HCT116 (cell line): ENCODE data around the gene C1QB. TPM values are rescaled to one million over a fixed set of nuclear protein-coding genes. Genes with fewer than 3 reads are reported as not detected.

Source experiments
- ATAC-seq: fragments of 200-7000 bp; cut with Tn5 transposase; 2 replicates; pipeline ENCODE4 v1.9.1; 2020; ENCODE audit warnings: mild to moderate bottlenecking, moderate library complexity
- BruUV-seq: library from RNA; stranded (reverse); fragments of 400-500 nt; replicated peaks from 2 replicates; lab custom pipeline; 2021; lab: Mats Ljungman, UMichigan
- CTCF ChIA-PET: fragments of 300-600 bp; sonication (Branson Sonifier 250); formaldehyde crosslinking; loops from one replicate; lab custom pipeline; 2021; ENCODE audit warnings: antibody characterized with exemption; lab: Charles Lee
- POLR2A ChIA-PET: fragments of 300-600, 350-600 bp; sonication (Branson Sonifier 250); formaldehyde crosslinking; loops from one replicate; lab custom pipeline; 2021; ENCODE audit warnings: antibody characterized with exemption; lab: Charles Lee
- RAD21 ChIA-PET, 2 experiments: fragments of 300-600 bp; sonication (Branson Sonifier 250); formaldehyde crosslinking; loops; one replicate each; lab custom pipeline; 2023; ENCODE audit warnings: low total read pairs in 2 of 2; ENCODE audit not compliant: uncharacterized antibody in 2 of 2, unreplicated experiment in 2 of 2, low non-redundant PET in 1 of 2; lab: Charles Lee
- DNase-seq: peaks from one replicate; pipeline ENCODE4 v3.0.0-alpha.2; 2010; ENCODE audit warnings: low read depth, low spot score
- H2AFZ ChIP-seq: fragments of 200-600 bp; shearing (Covaris generic), sonication (generic); 2 replicates; pipeline ENCODE4 v1.6.1; 2017; ENCODE audit warnings: low read depth, mixed run types, mixed read lengths, antibody characterized with exemption, low read length; ENCODE audit not compliant: poor library complexity, severe bottlenecking
- H3K27ac ChIP-seq: 2 replicates; pipeline ENCODE4 v1.5.1; 2012; ENCODE audit warnings: low read depth, low read length
- H3K27me3 ChIP-seq: fragments of 200-600 bp; sonication (generic); 2 replicates; pipeline ENCODE4 v1.6.1; 2016; ENCODE audit warnings: mixed run types, low read length, mixed read lengths; ENCODE audit not compliant: insufficient read depth
- H3K36me3 ChIP-seq, 2 experiments: fragments of 200-500 bp in 1 of 2; fragments of 200-600 bp in 1 of 2; sonication (Bioruptor generic) in 1 of 2; sonication (generic) in 1 of 2; 2 replicates each; pipeline versions ENCODE4 v1.5.1 to v1.6.1; 2014 to 2016; ENCODE audit warnings: low read length in 2 of 2, inconsistent platforms in 1 of 2, mixed read lengths in 1 of 2, mixed run types in 1 of 2; ENCODE audit not compliant: insufficient read depth in 2 of 2, control insufficient read depth in 1 of 2
- H3K4me1 ChIP-seq, 2 experiments: fragments of 200-600 bp in 1 of 2; sonication (generic) in 1 of 2; 2 replicates each; pipeline versions ENCODE4 v1.5.1 to v1.6.1; 2012 to 2017; ENCODE audit warnings: low read length in 2 of 2, inconsistent platforms in 1 of 2, mild to moderate bottlenecking in 1 of 2, mixed read lengths in 1 of 2, mixed run types in 1 of 2, moderate library complexity in 1 of 2; ENCODE audit not compliant: insufficient read depth in 2 of 2, control insufficient read depth in 1 of 2
- H3K4me2 ChIP-seq: fragments of 200-600 bp; sonication (generic); 2 replicates; pipeline ENCODE4 v1.6.1; 2017; ENCODE audit warnings: mixed run types, low read length, mixed read lengths
- H3K4me3 ChIP-seq, 2 experiments: fragments of 200-600 bp in 1 of 2; sonication (generic) in 1 of 2; replicated peaks in 1 of 2; 2 replicates each; pipeline ENCODE4 v1.5.1; 2011 to 2016; ENCODE audit warnings: low read length in 2 of 2, control low read depth in 1 of 2, low read depth in 1 of 2, mild to moderate bottlenecking in 1 of 2, mixed read lengths in 1 of 2, mixed run types in 1 of 2
- H3K79me2 ChIP-seq: fragments of 200-600 bp; sonication (generic); 2 replicates; pipeline ENCODE4 v1.6.1; 2017; ENCODE audit warnings: mild to moderate bottlenecking, mixed run types, low read length, moderate library complexity, mixed read lengths; ENCODE audit not compliant: insufficient read depth
- H3K9ac ChIP-seq: fragments of 200-600 bp; sonication (generic); 2 replicates; pipeline ENCODE4 v1.6.1; 2016; ENCODE audit warnings: low read length, mixed read lengths
- H3K9me2 ChIP-seq: fragments of 200-600 bp; sonication (generic), shearing (Covaris generic); 2 replicates; pipeline ENCODE4 v1.6.1; 2017; ENCODE audit warnings: mixed run types, mild to moderate bottlenecking, moderate library complexity; ENCODE audit not compliant: insufficient read depth
- H3K9me3 ChIP-seq, 2 experiments: fragments of 200-500 bp in 1 of 2; fragments of 200-600 bp in 1 of 2; sonication (Bioruptor generic) in 1 of 2; sonication (generic) in 1 of 2; 2 replicates each; pipeline ENCODE4 v1.6.1; 2014 to 2017; ENCODE audit warnings: low read length in 2 of 2, mixed read lengths in 2 of 2, inconsistent platforms in 1 of 2, low read depth in 1 of 2, mild to moderate bottlenecking in 1 of 2, mixed run types in 1 of 2, moderate library complexity in 1 of 2; ENCODE audit not compliant: control insufficient read depth in 1 of 2, insufficient read depth in 1 of 2
- H4K20me1 ChIP-seq: fragments of 200-600 bp; sonication (generic), shearing (Covaris generic); 2 replicates; pipeline ENCODE4 v1.6.1; 2017; ENCODE audit warnings: mixed run types, mild to moderate bottlenecking, moderate library complexity; ENCODE audit not compliant: insufficient read depth
- ATF3 ChIP-seq: IDR thresholded peaks from 2 replicates; pipeline ENCODE4 v1.6.1; 2012
- CBX3 ChIP-seq: IDR thresholded peaks from 2 replicates; pipeline ENCODE4 v1.6.1; 2012; ENCODE audit warnings: low read depth
- EGR1 ChIP-seq: IDR thresholded peaks from 2 replicates; pipeline ENCODE4 v1.6.1; 2012; ENCODE audit warnings: low read depth
- ELF1 ChIP-seq: IDR thresholded peaks from 2 replicates; pipeline ENCODE4 v1.6.1; 2012; ENCODE audit warnings: low read depth, borderline replicate concordance
- EZH2phosphoT487 ChIP-seq: fragments of 200-600 bp; IDR thresholded peaks from 2 replicates; pipeline ENCODE4 v1.6.1; 2018; ENCODE audit warnings: antibody characterized with exemption, borderline replicate concordance
- FOSL1 ChIP-seq: IDR thresholded peaks from 2 replicates; pipeline ENCODE4 v1.6.1; 2012; ENCODE audit warnings: low read depth
- JUND ChIP-seq: IDR thresholded peaks from 2 replicates; pipeline ENCODE4 v1.6.1; 2012
- MAX ChIP-seq: IDR thresholded peaks from 2 replicates; pipeline ENCODE4 v1.6.1; 2012
- POLR2A ChIP-seq: IDR thresholded peaks from 2 replicates; pipeline ENCODE4 v1.7.0; 2011; ENCODE audit warnings: borderline replicate concordance; ENCODE audit not compliant: insufficient read depth, insufficient read length; ENCODE audit errors: extremely low read depth
- REST ChIP-seq: IDR thresholded peaks from 2 replicates; pipeline ENCODE4 v1.6.1; 2012; ENCODE audit warnings: low read depth
- SIN3A ChIP-seq: IDR thresholded peaks from 2 replicates; pipeline ENCODE4 v1.6.1; 2012; ENCODE audit warnings: low read depth
- TCF7L2 ChIP-seq: IDR thresholded peaks from 2 replicates; pipeline ENCODE4 v1.7.0; 2011; ENCODE audit warnings: borderline replicate concordance, inconsistent platforms; ENCODE audit not compliant: insufficient read depth, insufficient read length; ENCODE audit errors: extremely low read depth
- YY1 ChIP-seq: IDR thresholded peaks from 2 replicates; pipeline ENCODE4 v1.6.1; 2011; ENCODE audit warnings: low read length, low read depth, moderate library complexity, mild to moderate bottlenecking; ENCODE audit not compliant: insufficient replicate concordance; ENCODE audit errors: extremely low read depth
- ZFX ChIP-seq: fragments of 450-650 bp; IDR thresholded peaks from 2 replicates; pipeline ENCODE4 v1.6.1; 2017
- ZNF274 ChIP-seq: fragments of 200-500 bp; sonication (Bioruptor generic); IDR thresholded peaks from 2 replicates; pipeline ENCODE4 v1.6.1; 2014; ENCODE audit warnings: mild to moderate bottlenecking, low read depth, low read length, inconsistent platforms
- intact Hi-C: fragments of 100-400 bp; cut with micrococcal nuclease; formaldehyde crosslinking; loops from 2 replicates; pipeline ENCODE4 v1.10.0; 2022
- total RNA-seq: library from RNA; stranded (reverse); gene quantifications from one replicate; pipeline ENCODE4 v1.2.1, GENCODE V29; 2021; ENCODE audit not compliant: unreplicated experiment
- TF ChIP-seq, protein P1 (sequence below), 3 experiments: fragments of 200-600 bp in 1 of 3; sonication (generic) in 1 of 3; IDR thresholded peaks in 2 of 3; conservative IDR thresholded peaks in 1 of 3; 2 replicates each; pipeline ENCODE4 v1.5.1; 2012 to 2017; ENCODE audit warnings: low read depth in 2 of 3, low read length in 2 of 3, antibody characterized with exemption in 1 of 3, borderline replicate concordance in 1 of 3, control low read depth in 1 of 3, mild to moderate bottlenecking in 1 of 3, mixed read lengths in 1 of 3, mixed run types in 1 of 3, moderate library complexity in 1 of 3; ENCODE audit not compliant: insufficient read depth in 1 of 3
- TF ChIP-seq, protein P2 (sequence below): IDR thresholded peaks from 2 replicates; pipeline ENCODE4 v1.6.1; 2011; ENCODE audit warnings: mild to moderate bottlenecking, low read length, moderate library complexity; ENCODE audit not compliant: insufficient replicate concordance; ENCODE audit errors: extremely low read depth

The C1QB gene
- total RNA-seq, 1 experiment from 2014 or later: 0.32 TPM

DNA sequence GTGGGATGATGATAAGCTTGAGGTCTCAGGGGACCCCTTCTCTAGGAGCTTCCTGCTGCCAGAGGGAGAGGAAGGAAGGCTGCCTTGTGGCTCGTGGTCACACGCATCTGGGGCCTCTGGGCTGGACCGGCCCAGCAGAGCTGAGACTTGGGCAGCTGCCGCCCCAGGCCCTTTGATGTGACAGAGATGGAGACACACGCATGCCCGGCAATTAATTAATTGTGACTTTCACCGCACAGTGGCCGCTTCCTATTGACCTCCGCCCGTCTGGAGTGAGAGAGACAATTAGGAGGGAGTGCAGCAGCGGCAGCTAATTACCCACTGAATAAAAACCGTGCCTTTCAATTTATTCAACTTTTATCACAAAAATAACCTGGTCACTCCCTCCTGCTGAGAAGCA lies 33.2 kb upstream of the C1QB start:
- ChIA-PET CTCF (no interaction called here), POLR2A (no interaction called here), RAD21 (no interaction called here)
- H3K9me2 ChIP-seq: no peaks in the 10 kb centered on the region
- ATAC-seq (no peak), DNase-seq (no peak)
- H3K27ac ChIP-seq: no peak overlapping the region
- H3K79me2 ChIP-seq: no peaks in the 10 kb centered on the region
- H3K27me3 ChIP-seq: peaks cover 71% of the 10 kb centered on the region
- H4K20me1 ChIP-seq: no peaks in the 10 kb centered on the region
- H3K4me3 ChIP-seq: no peak overlapping the region
- TF ChIP-seq ZFX (no peak), SIN3A (no peak), YY1 (no peak), POLR2A (no peak), MAX (no peak), FOSL1 (no peak), ATF3 (no peak), CBX3 (no peak), EGR1 (no peak), TCF7L2 (no peak), ZNF274 (no peak), JUND (no peak), ELF1 (no peak), EZH2phosphoT487 (no peak), REST (no peak)
- TF ChIP-seq, protein P1, sequence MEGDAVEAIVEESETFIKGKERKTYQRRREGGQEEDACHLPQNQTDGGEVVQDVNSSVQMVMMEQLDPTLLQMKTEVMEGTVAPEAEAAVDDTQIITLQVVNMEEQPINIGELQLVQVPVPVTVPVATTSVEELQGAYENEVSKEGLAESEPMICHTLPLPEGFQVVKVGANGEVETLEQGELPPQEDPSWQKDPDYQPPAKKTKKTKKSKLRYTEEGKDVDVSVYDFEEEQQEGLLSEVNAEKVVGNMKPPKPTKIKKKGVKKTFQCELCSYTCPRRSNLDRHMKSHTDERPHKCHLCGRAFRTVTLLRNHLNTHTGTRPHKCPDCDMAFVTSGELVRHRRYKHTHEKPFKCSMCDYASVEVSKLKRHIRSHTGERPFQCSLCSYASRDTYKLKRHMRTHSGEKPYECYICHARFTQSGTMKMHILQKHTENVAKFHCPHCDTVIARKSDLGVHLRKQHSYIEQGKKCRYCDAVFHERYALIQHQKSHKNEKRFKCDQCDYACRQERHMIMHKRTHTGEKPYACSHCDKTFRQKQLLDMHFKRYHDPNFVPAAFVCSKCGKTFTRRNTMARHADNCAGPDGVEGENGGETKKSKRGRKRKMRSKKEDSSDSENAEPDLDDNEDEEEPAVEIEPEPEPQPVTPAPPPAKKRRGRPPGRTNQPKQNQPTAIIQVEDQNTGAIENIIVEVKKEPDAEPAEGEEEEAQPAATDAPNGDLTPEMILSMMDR (IDR thresholded peaks at IDR 0.05 in 2 of 3, conservative IDR thresholded peaks at IDR 0.05 in 1 of 3; ENCODE audit: borderline replicate concordance in 1 of 3, insufficient read depth in 1 of 3, low read depth in 2 of 3, low read length in 2 of 3): no peak
- TF ChIP-seq, protein P2, sequence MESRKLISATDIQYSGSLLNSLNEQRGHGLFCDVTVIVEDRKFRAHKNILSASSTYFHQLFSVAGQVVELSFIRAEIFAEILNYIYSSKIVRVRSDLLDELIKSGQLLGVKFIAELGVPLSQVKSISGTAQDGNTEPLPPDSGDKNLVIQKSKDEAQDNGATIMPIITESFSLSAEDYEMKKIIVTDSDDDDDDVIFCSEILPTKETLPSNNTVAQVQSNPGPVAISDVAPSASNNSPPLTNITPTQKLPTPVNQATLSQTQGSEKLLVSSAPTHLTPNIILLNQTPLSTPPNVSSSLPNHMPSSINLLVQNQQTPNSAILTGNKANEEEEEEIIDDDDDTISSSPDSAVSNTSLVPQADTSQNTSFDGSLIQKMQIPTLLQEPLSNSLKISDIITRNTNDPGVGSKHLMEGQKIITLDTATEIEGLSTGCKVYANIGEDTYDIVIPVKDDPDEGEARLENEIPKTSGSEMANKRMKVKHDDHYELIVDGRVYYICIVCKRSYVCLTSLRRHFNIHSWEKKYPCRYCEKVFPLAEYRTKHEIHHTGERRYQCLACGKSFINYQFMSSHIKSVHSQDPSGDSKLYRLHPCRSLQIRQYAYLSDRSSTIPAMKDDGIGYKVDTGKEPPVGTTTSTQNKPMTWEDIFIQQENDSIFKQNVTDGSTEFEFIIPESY: no peak
- no peaks in the 10 kb centered on the region for H3K9me3 ChIP-seq
- no peak overlapping the region for H3K4me2 ChIP-seq
- H3K9ac ChIP-seq: no peak overlapping the region
- no TSS peak for BruUV-seq
- no peaks in the 10 kb centered on the region for H3K4me1 ChIP-seq
- intact Hi-C loops: loop anchor here (10.0 kb wide), 1 partner anchor 95 kb away; no protein-coding TSS in a partner anchor
- H2AFZ ChIP-seq: no peak overlapping the region
- H3K36me3 ChIP-seq: no peaks in the 10 kb centered on the region
